Gastroesophageal sphincter (tissue), 4 donors: ENCODE data around the gene NOS1AP. TPM values are rescaled to one million over a fixed set of nuclear protein-coding genes. Genes with fewer than 3 reads are reported as not detected.
A peak's percentile ranks its signal among the peaks of the same experiment; 100 is the strongest.

Source experiments
- ATAC-seq: fragments of 150-250 bp; one replicate; pipeline ENCODE4 v1.9.1; 2016; ENCODE audit warnings: mild to moderate bottlenecking, moderate library complexity
- H3K27ac ChIP-seq, 4 donors: fragments of 200-600 bp; sonication (generic) in 3 of 4; 1 replicate in 3 of 4; 2 replicates in 1 of 4; pipeline ENCODE4 v1.5.1; 2016 to 2019
- H3K27me3 ChIP-seq: fragments of 200-600 bp; sonication (generic); one replicate; pipeline ENCODE4 v1.5.1; 2019
- H3K36me3 ChIP-seq, 2 donors: fragments of 200-600 bp; sonication (generic); one replicate each; pipeline ENCODE4 v1.5.1; 2019; ENCODE audit warnings: control low read depth in 1 of 2
- H3K4me1 ChIP-seq, 3 donors: fragments of 200-600 bp; sonication (generic); 1 replicate in 2 of 3; 2 replicates in 1 of 3; pipeline ENCODE4 v1.5.1; 2016 to 2019; ENCODE audit warnings: control low read depth in 2 of 3
- H3K4me3 ChIP-seq, 2 donors: fragments of 200-600 bp; sonication (generic); one replicate each; pipeline ENCODE4 v1.5.1; 2019; ENCODE audit warnings: mild to moderate bottlenecking in 1 of 2, moderate library complexity in 1 of 2
- H3K9me3 ChIP-seq, 3 donors: fragments of 200-600 bp; sonication (generic); one replicate each; pipeline ENCODE4 v1.5.1; 2017 to 2019; ENCODE audit warnings: control low read depth in 2 of 3
- CTCF ChIP-seq, 4 experiments: fragments of 200-600 bp in 2 of 4; fragments of 450-650 bp in 2 of 4; sonication (generic) in 1 of 4; IDR thresholded peaks; one replicate each; pipeline ENCODE4 v1.5.1; 2017 to 2019; ENCODE audit warnings: antibody characterized with exemption in 4 of 4, mild to moderate bottlenecking in 2 of 4, moderate library complexity in 2 of 4
- EP300 ChIP-seq: sonication (generic); formaldehyde crosslinking; IDR thresholded peaks from one replicate; pipeline ENCODE4 v1.6.1; 2017; ENCODE audit warnings: antibody characterized with exemption, mild to moderate bottlenecking
- POLR2A ChIP-seq, 2 donors: fragments of 450-650 bp; IDR thresholded peaks; one replicate each; pipeline ENCODE4 v1.6.1; 2017; ENCODE audit warnings: antibody characterized with exemption in 2 of 2, mild to moderate bottlenecking in 2 of 2, moderate library complexity in 1 of 2
- POLR2AphosphoS5 ChIP-seq: sonication (generic); formaldehyde crosslinking; IDR thresholded peaks from one replicate; pipeline ENCODE4 v1.6.1; 2017; ENCODE audit warnings: antibody characterized with exemption
- WGBS, 2 donors: methylation state at CpG; one replicate each; pipeline ENCODE4 v1.1.5; 2018; ENCODE audit warnings: low coverage in 1 of 2; 5-methylcytosine and 5-hydroxymethylcytosine counted together
- total RNA-seq, 4 donors: library from RNA; depleted of rRNA; stranded (reverse); fragments of >200 nt; gene quantifications; one replicate each; pipeline ENCODE4 v1.1.0, GENCODE V29; 2016

Gene NOS1AP
- total RNA-seq, 4 donors from 2014 or later = 3.5 to 7.8 (median 4.1) TPM

- WGBS, 2 donors = 22 to 25% methylated on average over 2 to 7 of the region's 7 CpGs
Measured at GRCh38 chr1:162213281-162213912, 143.9 kb downstream of the NOS1AP start.

GRCh38 chr1:162214202-162214601 lies 144.7 kb downstream of the NOS1AP start:
- Histone ChIP-seq H3K4me3 (no peak overlapping the region), H3K9me3 (no peaks in the 10 kb centered on the region), H3K27me3 (no peaks in the 10 kb centered on the region), H3K36me3 (no peaks in the 10 kb centered on the region), H3K27ac (peak overlapping the region; percentile 34 to 73 (median 70)), H3K4me1 (peaks cover 14 to 94% (median 17%) of the 10 kb centered on the region in 3 donors)
- WGBS, 2 donors = 67 to 68% methylated on average over 4 of the region's 6 CpGs
- TF ChIP-seq EP300 (no peak), POLR2A (IDR thresholded peaks at IDR 0.05) (no peak), CTCF (IDR thresholded peaks at IDR 0.05) (no peak), POLR2AphosphoS5 (no peak)
- ATAC-seq = no peak

More at GRCh38 chr1:162213281-162213912, 143.9 kb downstream of the NOS1AP start:
- Histone ChIP-seq H3K9me3 (no peaks in the 10 kb centered on the region), H3K4me1 (peaks cover 13 to 94% (median 17%) of the 10 kb centered on the region in 3 donors), H3K27me3 (no peaks in the 10 kb centered on the region), H3K27ac (peak overlapping the region; percentile 57 to 73 (median 70)), H3K36me3 (no peaks in the 10 kb centered on the region), H3K4me3 (no peak overlapping the region)
- peak; percentile 89 for ATAC-seq
- no peak for TF ChIP-seq POLR2A (IDR thresholded peaks at IDR 0.05)
- TF ChIP-seq POLR2AphosphoS5 = peak; percentile 92
- TF ChIP-seq EP300 = no peak

- Histone ChIP-seq H3K4me1 (peaks cover 14 to 91% (median 17%) of the 10 kb centered on the region in 3 donors), H3K36me3 (no peaks in the 10 kb centered on the region), H3K27ac (peak overlapping the region in 2 of 4 donors; percentile 14 to 73), H3K9me3 (no peaks in the 10 kb centered on the region), H3K4me3 (no peak overlapping the region), H3K27me3 (no peaks in the 10 kb centered on the region)
- no peak for ATAC-seq
- TF ChIP-seq POLR2A (IDR thresholded peaks at IDR 0.05) (no peak), POLR2AphosphoS5 (no peak), EP300 (no peak), CTCF (IDR thresholded peaks at IDR 0.05) (no peak)
- 43 to 60% methylated on average over 1 to 5 of the region's 5 CpGs for WGBS, 2 donors
Measured at GRCh38 chr1:162215902-162216301, 146.4 kb downstream of the NOS1AP start.

DNA sequence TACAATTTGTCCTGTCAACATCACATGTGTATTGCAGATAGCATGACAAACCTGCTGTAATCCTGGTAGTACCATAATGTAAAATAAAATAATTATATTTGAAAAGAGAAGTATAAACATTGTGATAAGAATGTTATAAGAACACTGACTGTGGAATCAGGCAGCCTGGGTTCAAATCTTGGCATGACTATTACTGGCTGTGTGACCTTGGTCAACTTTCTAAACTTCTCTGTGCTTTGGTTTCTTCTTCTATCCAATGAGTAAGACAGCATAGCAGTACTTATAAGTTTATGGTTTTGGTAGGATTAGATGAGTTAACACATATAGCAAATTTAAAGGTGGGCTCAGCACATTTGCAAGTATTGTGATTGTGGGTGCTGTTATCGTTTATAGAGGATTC lies 147.1 kb downstream of the NOS1AP start:
- no peak for ATAC-seq
- no peaks in the 10 kb centered on the region for H3K36me3 ChIP-seq
- no peaks in the 10 kb centered on the region for H3K9me3 ChIP-seq
- H3K4me1 ChIP-seq = peaks cover 14 to 85% (median 17%) of the 10 kb centered on the region in 3 donors
- WGBS, 2 donors = 60 to 75% methylated on average over 1 of the region's 1 CpG
- no peaks in the 10 kb centered on the region for H3K27me3 ChIP-seq
- no peak for TF ChIP-seq EP300
- no peak for TF ChIP-seq POLR2A (IDR thresholded peaks at IDR 0.05)
- TF ChIP-seq CTCF (IDR thresholded peaks at IDR 0.05) = no peak
- peak overlapping the region in 1 of 4 donors; percentile 73 for H3K27ac ChIP-seq
- no peak overlapping the region for H3K4me3 ChIP-seq

- H3K9me3 ChIP-seq = no peaks in the 10 kb centered on the region
- peaks cover 14 to 74% (median 14%) of the 10 kb centered on the region in 3 donors for H3K4me1 ChIP-seq
- 40 to 50% methylated on average over 1 of the region's 1 CpG for WGBS, 2 donors
- no peak overlapping the region for H3K4me3 ChIP-seq
- H3K27ac ChIP-seq = no peak overlapping the region
- H3K27me3 ChIP-seq = no peaks in the 10 kb centered on the region
- no peaks in the 10 kb centered on the region for H3K36me3 ChIP-seq
- TF ChIP-seq POLR2A (IDR thresholded peaks at IDR 0.05) (no peak), POLR2AphosphoS5 (no peak)
- ATAC-seq = no peak
Measured at GRCh38 chr1:162217706-162218105, 148.2 kb downstream of the NOS1AP start.

DNA sequence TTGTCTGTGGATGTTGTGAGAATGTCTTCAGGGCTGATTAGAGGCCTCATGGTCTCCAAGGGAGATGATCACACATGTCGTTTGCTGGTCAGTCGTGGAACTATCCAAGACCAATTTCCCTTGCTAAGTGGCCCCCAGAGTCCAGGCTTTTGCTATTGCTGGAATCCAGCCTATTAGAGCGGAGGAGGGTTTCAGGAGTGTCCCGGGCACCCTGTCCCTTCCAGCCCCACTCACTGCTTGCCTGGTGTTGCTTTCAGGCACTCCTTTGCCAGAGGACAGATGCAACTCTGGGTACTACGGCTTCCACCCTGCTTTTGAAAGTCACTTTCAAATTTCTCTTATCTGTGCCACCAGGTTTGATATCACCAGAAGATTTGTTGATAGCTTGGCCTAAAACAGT lies 149.1 kb downstream of the NOS1AP start:
- H3K36me3 ChIP-seq = no peaks in the 10 kb centered on the region
- 63 to 76% methylated on average over 4 to 5 of the region's 5 CpGs for WGBS, 2 donors
- H3K27me3 ChIP-seq = no peaks in the 10 kb centered on the region
- peaks cover 8 to 68% (median 9%) of the 10 kb centered on the region in 3 donors for H3K4me1 ChIP-seq
- TF ChIP-seq POLR2AphosphoS5 = no peak
- no peak for TF ChIP-seq EP300
- no peak for TF ChIP-seq CTCF (IDR thresholded peaks at IDR 0.05)
- TF ChIP-seq POLR2A (IDR thresholded peaks at IDR 0.05) = no peak
- ATAC-seq = no peak
- peak overlapping the region in 1 of 4 donors; percentile 26 for H3K27ac ChIP-seq
- H3K4me3 ChIP-seq = no peak overlapping the region
- H3K9me3 ChIP-seq = no peaks in the 10 kb centered on the region
